Prostate gland (tissue), 2 donors: ENCODE results near the gene WDR86. TPM values are rescaled to one million over a fixed set of nuclear protein-coding genes. Genes with fewer than 3 reads are reported as not detected.

Experiments
- DNase-seq: peaks from one replicate; pipeline ENCODE4 v3.0.0-alpha.2; 2019; ENCODE audit warnings: low spot score
- H3K27ac ChIP-seq, 2 donors: fragments of 200-600 bp; sonication (generic); 2 replicates each; pipeline ENCODE4 v1.5.1; 2017 to 2019
- H3K27me3 ChIP-seq: fragments of 200-600 bp; sonication (generic); replicated peaks from 2 replicates; pipeline ENCODE4 v1.5.1; 2019; ENCODE audit not compliant: insufficient read depth
- H3K36me3 ChIP-seq, 2 donors: fragments of 200-600 bp; sonication (generic); 1 replicate in 1 of 2; 2 replicates in 1 of 2; pipeline versions ENCODE4 v1.5.1 to v1.8.1; 2017 to 2019
- H3K4me1 ChIP-seq: fragments of 200-600 bp; sonication (generic); replicated peaks from 2 replicates; pipeline ENCODE4 v1.5.1; 2019
- H3K4me3 ChIP-seq, 2 donors: fragments of 200-600 bp; sonication (generic); 2 replicates each; pipeline ENCODE4 v1.5.1; 2017 to 2019
- H3K9me3 ChIP-seq: fragments of 200-600 bp; sonication (generic); 2 replicates; pipeline ENCODE4 v1.5.1; 2017
- POLR2A ChIP-seq: fragments of 450-650 bp; IDR thresholded peaks from one replicate; pipeline ENCODE4 v1.6.1; 2016; ENCODE audit warnings: antibody characterized with exemption, mild to moderate bottlenecking
- POLR2AphosphoS5 ChIP-seq: sonication (generic); formaldehyde crosslinking; IDR thresholded peaks from one replicate; pipeline ENCODE4 v1.6.1; 2017; ENCODE audit warnings: antibody characterized with exemption
- WGBS: methylation state at CpG from one replicate; pipeline ENCODE4 v1.1.5; 2018; 5-methylcytosine and 5-hydroxymethylcytosine counted together
- intact Hi-C: fragments of 100-400 bp; cut with DNase I; formaldehyde crosslinking; loops from one replicate; pipeline ENCODE4 v1.14.2; 2022
- total RNA-seq, 2 donors: library from RNA; depleted of rRNA; stranded (reverse); fragments of >200 nt; gene quantifications; one replicate each; pipeline ENCODE4 v1.1.0, GENCODE V29; 2016
- TF ChIP-seq, protein P1 (sequence below), 4 experiments: fragments of 200-600 bp in 2 of 4; fragments of 450-650 bp in 2 of 4; sonication (generic) in 2 of 4; IDR thresholded peaks; 1 replicate in 3 of 4; 2 replicates in 1 of 4; pipeline ENCODE4 v1.5.1; 2016 to 2019; ENCODE audit warnings: antibody characterized with exemption in 4 of 4, mild to moderate bottlenecking in 2 of 4, moderate library complexity in 2 of 4

WDR86 gene
- total RNA-seq, 2 donors from 2014 or later = 3.6 to 12.8 TPM

DNA sequence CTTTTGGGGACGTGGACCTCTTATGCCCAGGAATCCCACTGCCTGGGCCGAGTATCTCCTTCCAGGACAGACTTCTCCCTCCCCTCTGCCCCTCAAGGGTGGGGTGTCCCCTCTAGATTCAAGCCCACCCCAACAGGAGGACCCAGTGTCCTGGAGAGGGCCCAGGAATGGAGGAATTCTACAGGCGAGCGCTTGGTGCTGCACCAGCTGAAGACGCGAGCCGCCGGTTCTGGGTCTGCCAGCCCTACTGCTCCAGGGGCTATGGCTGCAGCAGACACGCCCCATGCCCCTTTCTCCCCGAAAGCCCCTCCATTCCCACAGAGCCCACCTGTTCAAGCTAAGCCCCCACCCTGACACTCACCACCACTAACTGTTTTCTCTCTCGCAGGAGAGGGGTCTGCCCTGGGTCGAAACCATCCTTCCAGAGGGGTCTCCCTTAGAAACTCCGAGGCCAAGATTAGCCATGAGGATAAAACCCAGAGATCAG is 21.5 kb upstream of the WDR86 start:
- Histone ChIP-seq H3K4me1 (no peaks in the 10 kb centered on the region), H3K4me3 (no peak overlapping the region), H3K9me3 (no peaks in the 10 kb centered on the region), H3K36me3 (no peaks in the 10 kb centered on the region), H3K27ac (no peak overlapping the region), H3K27me3 (no peaks in the 10 kb centered on the region)
- 98% methylated on average over 13 of the region's 13 CpGs for WGBS
- intact Hi-C loops = no loop called here
- DNase-seq = no peak
- TF ChIP-seq POLR2A (no peak), POLR2AphosphoS5 (no peak)
- TF ChIP-seq, protein P1, sequence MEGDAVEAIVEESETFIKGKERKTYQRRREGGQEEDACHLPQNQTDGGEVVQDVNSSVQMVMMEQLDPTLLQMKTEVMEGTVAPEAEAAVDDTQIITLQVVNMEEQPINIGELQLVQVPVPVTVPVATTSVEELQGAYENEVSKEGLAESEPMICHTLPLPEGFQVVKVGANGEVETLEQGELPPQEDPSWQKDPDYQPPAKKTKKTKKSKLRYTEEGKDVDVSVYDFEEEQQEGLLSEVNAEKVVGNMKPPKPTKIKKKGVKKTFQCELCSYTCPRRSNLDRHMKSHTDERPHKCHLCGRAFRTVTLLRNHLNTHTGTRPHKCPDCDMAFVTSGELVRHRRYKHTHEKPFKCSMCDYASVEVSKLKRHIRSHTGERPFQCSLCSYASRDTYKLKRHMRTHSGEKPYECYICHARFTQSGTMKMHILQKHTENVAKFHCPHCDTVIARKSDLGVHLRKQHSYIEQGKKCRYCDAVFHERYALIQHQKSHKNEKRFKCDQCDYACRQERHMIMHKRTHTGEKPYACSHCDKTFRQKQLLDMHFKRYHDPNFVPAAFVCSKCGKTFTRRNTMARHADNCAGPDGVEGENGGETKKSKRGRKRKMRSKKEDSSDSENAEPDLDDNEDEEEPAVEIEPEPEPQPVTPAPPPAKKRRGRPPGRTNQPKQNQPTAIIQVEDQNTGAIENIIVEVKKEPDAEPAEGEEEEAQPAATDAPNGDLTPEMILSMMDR (IDR thresholded peaks at IDR 0.05) = no peak

GRCh38 chr7:151430391-151431205 is 20.8 kb upstream of the WDR86 start:
- H3K36me3 ChIP-seq = no peaks in the 10 kb centered on the region
- H3K4me3 ChIP-seq = no peak overlapping the region
- no peak for DNase-seq
- no peaks in the 10 kb centered on the region for H3K27me3 ChIP-seq
- TF ChIP-seq POLR2A (no peak), POLR2AphosphoS5 (no peak)
- TF ChIP-seq, protein P1 (IDR thresholded peaks at IDR 0.05) = no peak
- no peaks in the 10 kb centered on the region for H3K9me3 ChIP-seq
- WGBS = 93% methylated on average over 15 of the region's 16 CpGs
- H3K4me1 ChIP-seq = no peaks in the 10 kb centered on the region
- no peak overlapping the region for H3K27ac ChIP-seq
- intact Hi-C loops = no loop called here

GRCh38 chr7:151429560-151430331 is 19.9 kb upstream of the WDR86 start:
- TF ChIP-seq, protein P1 (IDR thresholded peaks at IDR 0.05) = no peak
- TF ChIP-seq POLR2AphosphoS5 = no peak
- no peak for TF ChIP-seq POLR2A
- H3K4me1 ChIP-seq = no peaks in the 10 kb centered on the region
- no peak for DNase-seq
- WGBS = 45% methylated on average over 10 of the region's 10 CpGs
- H3K4me3 ChIP-seq = no peak overlapping the region
- no peak overlapping the region for H3K27ac ChIP-seq
- no peaks in the 10 kb centered on the region for H3K27me3 ChIP-seq
- no peaks in the 10 kb centered on the region for H3K36me3 ChIP-seq
- intact Hi-C loops = no loop called here
- no peaks in the 10 kb centered on the region for H3K9me3 ChIP-seq

DNA sequence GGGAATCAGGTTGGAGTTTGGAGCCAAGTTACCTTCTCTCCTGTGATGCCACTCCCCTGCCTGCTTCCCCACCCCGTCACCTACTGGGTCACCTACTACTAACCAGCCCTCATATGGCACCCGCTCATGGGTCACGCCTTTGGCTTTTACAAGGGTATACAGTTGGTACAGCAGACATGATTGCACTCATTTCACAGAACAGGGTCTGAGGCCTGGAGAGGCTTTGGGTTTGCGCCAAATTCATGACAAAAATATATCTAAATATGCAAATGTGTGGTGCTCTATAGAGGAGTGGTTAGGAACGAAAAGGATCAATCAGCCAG is 19.4 kb upstream of the WDR86 start:
- TF ChIP-seq POLR2AphosphoS5 = no peak
- TF ChIP-seq, protein P1 (IDR thresholded peaks at IDR 0.05) = no peak
- TF ChIP-seq POLR2A = no peak
- no peak overlapping the region for H3K4me3 ChIP-seq
- no peaks in the 10 kb centered on the region for H3K27me3 ChIP-seq
- DNase-seq = no peak
- H3K36me3 ChIP-seq = no peaks in the 10 kb centered on the region
- 91% methylated on average over 5 of the region's 5 CpGs for WGBS
- no peaks in the 10 kb centered on the region for H3K4me1 ChIP-seq
- no peaks in the 10 kb centered on the region for H3K9me3 ChIP-seq
- peak overlapping the region; percentile 26 to 49 for H3K27ac ChIP-seq
- intact Hi-C loops = no loop called here
